OCI-LY1 (cell line): ENCODE measurements around the gene ABCE1.

Experiments used
- H2AFZ ChIP-seq: fragments of 200-600 bp; sonication (generic), shearing (Covaris generic); 2 replicates; pipeline ENCODE4 v1.6.0; 2014; ENCODE audit warnings: antibody characterized with exemption, mild to moderate bottlenecking, low read length
- H3F3A ChIP-seq: fragments of 200-600 bp; sonication (generic), shearing (Covaris generic); 2 replicates; pipeline ENCODE4 v1.6.0; 2014; ENCODE audit warnings: mild to moderate bottlenecking, antibody characterized with exemption, low read length, moderate library complexity; ENCODE audit not compliant: insufficient read depth
- H3K27ac ChIP-seq: fragments of 200-600 bp; sonication (generic); 2 replicates; pipeline ENCODE4 v1.5.1; 2014; ENCODE audit warnings: low read length, mixed run types, mild to moderate bottlenecking, low read depth; ENCODE audit not compliant: poor library complexity, severe bottlenecking
- H3K27me3 ChIP-seq: fragments of 200-600 bp; sonication (generic); 2 replicates; pipeline ENCODE4 v1.6.0; 2014; ENCODE audit warnings: antibody characterized with exemption, mild to moderate bottlenecking, low read length, moderate library complexity; ENCODE audit not compliant: insufficient read depth
- H3K36me3 ChIP-seq: fragments of 200-600 bp; sonication (generic); 2 replicates; pipeline ENCODE4 v1.6.1; 2014; ENCODE audit warnings: mild to moderate bottlenecking, antibody characterized with exemption, low read length, moderate library complexity, mixed read lengths; ENCODE audit not compliant: insufficient read depth
- H3K4me1 ChIP-seq: fragments of 200-600 bp; sonication (generic); 2 replicates; pipeline ENCODE4 v1.5.1; 2014; ENCODE audit warnings: mild to moderate bottlenecking, low read length, moderate library complexity; ENCODE audit not compliant: insufficient read depth, severe bottlenecking
- H3K4me2 ChIP-seq: fragments of 200-600 bp; sonication (generic), shearing (Covaris generic); 2 replicates; pipeline ENCODE4 v1.6.1; 2014; ENCODE audit warnings: low read length
- H3K4me3 ChIP-seq: fragments of 200-600 bp; sonication (generic); 2 replicates; pipeline ENCODE4 v1.5.1; 2014; ENCODE audit warnings: low read length, low read depth, mild to moderate bottlenecking, mixed read lengths; ENCODE audit not compliant: poor library complexity, severe bottlenecking
- H3K79me2 ChIP-seq: fragments of 200-600 bp; shearing (Covaris generic); 2 replicates; pipeline ENCODE4 v1.6.1; 2016; ENCODE audit warnings: mixed run types, low read length, mixed read lengths; ENCODE audit not compliant: insufficient read depth
- H3K9ac ChIP-seq: fragments of 200-600 bp; sonication (generic), shearing (Covaris generic); 2 replicates; pipeline ENCODE4 v1.6.1; 2014; ENCODE audit warnings: mild to moderate bottlenecking, low read length, mixed read lengths
- H3K9me2 ChIP-seq: fragments of 200-600 bp; sonication (generic), shearing (Covaris generic); 2 replicates; pipeline ENCODE4 v1.6.1; 2014; ENCODE audit warnings: low read depth, mild to moderate bottlenecking, low read length, mixed read lengths
- H3K9me3 ChIP-seq: fragments of 200-600 bp; shearing (Covaris generic); 2 replicates; pipeline ENCODE4 v1.6.1; 2014; ENCODE audit warnings: low read length, mixed read lengths
- H4K20me1 ChIP-seq: fragments of 200-600 bp; sonication (generic), shearing (Covaris generic); 2 replicates; pipeline ENCODE4 v1.6.0; 2016; ENCODE audit warnings: mild to moderate bottlenecking, low read length; ENCODE audit not compliant: insufficient read depth
- CTCF ChIP-seq: fragments of 200-600 bp; sonication (generic), shearing (Covaris generic); IDR thresholded peaks from 2 replicates; pipeline ENCODE4 v1.5.1; 2017; ENCODE audit warnings: mild to moderate bottlenecking, antibody characterized with exemption, low read length, moderate library complexity, mixed read lengths
- EZH2 ChIP-seq: fragments of 200-600 bp; sonication (generic), shearing (Covaris generic); IDR thresholded peaks from 2 replicates; pipeline ENCODE4 v1.8.0; 2017; ENCODE audit warnings: borderline replicate concordance, mixed run types, mild to moderate bottlenecking, antibody characterized with exemption, low read length, moderate library complexity, mixed read lengths

Gene ABCE1

GRCh38 chr4:145177906-145178538, 79.9 kb downstream of the ABCE1 start:
- peaks cover 42% of the 10 kb centered on the region for H3K4me1 ChIP-seq
- no peak for TF ChIP-seq CTCF
- no peak for TF ChIP-seq EZH2
- no peaks in the 10 kb centered on the region for H3K9me2 ChIP-seq
- H3F3A ChIP-seq, result no peaks in the 10 kb centered on the region
- no peaks in the 10 kb centered on the region for H3K9me3 ChIP-seq
- no peaks in the 10 kb centered on the region for H3K27me3 ChIP-seq
- H3K4me2 ChIP-seq, result peak overlapping the region; percentile 95
- H3K27ac ChIP-seq, result peak overlapping the region; percentile 88
- H3K79me2 ChIP-seq, result peaks cover 63% of the 10 kb centered on the region
- H3K9ac ChIP-seq, result peak overlapping the region; percentile 91
- H3K36me3 ChIP-seq, result peaks cover 29% of the 10 kb centered on the region
- H2AFZ ChIP-seq, result no peak overlapping the region
- H4K20me1 ChIP-seq, result no peaks in the 10 kb centered on the region
- H3K4me3 ChIP-seq, result peak overlapping the region; percentile 91

- no peak for TF ChIP-seq EZH2
- TF ChIP-seq CTCF, result no peak
- H3K4me3 ChIP-seq, result peak overlapping the region; percentile 91
- peak overlapping the region; percentile 91 for H3K9ac ChIP-seq
- H4K20me1 ChIP-seq, result no peaks in the 10 kb centered on the region
- peak overlapping the region; percentile 95 for H3K4me2 ChIP-seq
- no peak overlapping the region for H2AFZ ChIP-seq
- no peaks in the 10 kb centered on the region for H3K9me2 ChIP-seq
- H3K36me3 ChIP-seq, result peaks cover 21% of the 10 kb centered on the region
- H3K27ac ChIP-seq, result peak overlapping the region; percentile 88
- H3K79me2 ChIP-seq, result peaks cover 57% of the 10 kb centered on the region
- no peaks in the 10 kb centered on the region for H3K27me3 ChIP-seq
- H3K9me3 ChIP-seq, result no peaks in the 10 kb centered on the region
- H3F3A ChIP-seq, result no peaks in the 10 kb centered on the region
- H3K4me1 ChIP-seq, result peaks cover 45% of the 10 kb centered on the region
Measured at GRCh38 chr4:145178740-145179280, 80.7 kb downstream of the ABCE1 start.
